ENCODE results near the gene KRT10. TPM values are rescaled to one million over a fixed set of nuclear protein-coding genes. Genes with fewer than 3 reads are reported as not detected.
"Not testable (repeated sequence)": the region's sequence is repeated elsewhere in the genome, so short reads cannot be mapped to it uniquely, and the experiment has no call there.

The KRT10 gene
- total RNA-seq, 1 donor from 2014 or later, result 40.7 TPM

DNA sequence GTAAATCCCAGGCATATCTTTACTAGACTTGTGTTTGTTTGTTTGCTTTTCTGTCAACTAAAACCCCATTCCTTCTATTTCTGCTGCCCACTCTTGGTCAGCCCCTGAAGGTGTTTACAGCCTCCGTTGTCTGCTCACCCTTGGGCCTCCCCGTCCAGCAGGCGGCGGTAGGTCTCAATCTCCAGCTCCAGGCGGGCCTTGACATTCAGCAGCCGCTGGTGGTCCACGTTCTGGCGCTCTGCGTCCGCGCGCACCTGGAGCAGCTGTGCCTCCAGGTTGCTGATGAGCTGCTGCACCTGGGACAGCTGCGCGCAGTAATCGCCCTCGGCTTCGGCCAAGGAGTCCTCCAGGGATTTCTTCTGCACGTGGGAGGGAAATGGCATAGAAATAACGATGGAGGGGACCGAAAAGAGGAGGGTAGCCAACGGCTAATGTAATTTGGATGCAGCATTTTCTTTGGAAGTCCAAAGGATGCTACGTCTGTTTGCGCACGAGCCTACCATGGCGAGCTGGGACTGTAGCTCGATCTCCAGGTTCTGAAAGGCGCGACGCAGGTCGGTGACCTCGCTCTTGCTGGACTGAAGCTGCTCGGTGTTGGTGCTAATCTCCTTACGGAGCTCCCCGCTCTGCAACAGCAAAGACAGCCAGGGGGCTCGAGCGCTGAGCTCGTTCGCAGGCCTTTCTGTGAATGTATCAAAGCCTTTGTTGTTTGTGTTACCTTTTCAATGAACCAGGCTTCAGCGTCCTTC is 40.7 kb upstream of the KRT10 start:
- no peak overlapping the region for H3K27ac Mint-ChIP-seq
- no peak overlapping the region for H3K4me3 Mint-ChIP-seq
- ChIA-PET CTCF (no interaction called here), POLR2A (no interaction called here)
- H3K27me3 Mint-ChIP-seq, result peaks cover 23% of the 10 kb centered on the region
- intact Hi-C loops (cut with micrococcal nuclease), result no loop called here
- H3K4me1 Mint-ChIP-seq, result no peaks in the 10 kb centered on the region
- TF ChIP-seq, protein P1, sequence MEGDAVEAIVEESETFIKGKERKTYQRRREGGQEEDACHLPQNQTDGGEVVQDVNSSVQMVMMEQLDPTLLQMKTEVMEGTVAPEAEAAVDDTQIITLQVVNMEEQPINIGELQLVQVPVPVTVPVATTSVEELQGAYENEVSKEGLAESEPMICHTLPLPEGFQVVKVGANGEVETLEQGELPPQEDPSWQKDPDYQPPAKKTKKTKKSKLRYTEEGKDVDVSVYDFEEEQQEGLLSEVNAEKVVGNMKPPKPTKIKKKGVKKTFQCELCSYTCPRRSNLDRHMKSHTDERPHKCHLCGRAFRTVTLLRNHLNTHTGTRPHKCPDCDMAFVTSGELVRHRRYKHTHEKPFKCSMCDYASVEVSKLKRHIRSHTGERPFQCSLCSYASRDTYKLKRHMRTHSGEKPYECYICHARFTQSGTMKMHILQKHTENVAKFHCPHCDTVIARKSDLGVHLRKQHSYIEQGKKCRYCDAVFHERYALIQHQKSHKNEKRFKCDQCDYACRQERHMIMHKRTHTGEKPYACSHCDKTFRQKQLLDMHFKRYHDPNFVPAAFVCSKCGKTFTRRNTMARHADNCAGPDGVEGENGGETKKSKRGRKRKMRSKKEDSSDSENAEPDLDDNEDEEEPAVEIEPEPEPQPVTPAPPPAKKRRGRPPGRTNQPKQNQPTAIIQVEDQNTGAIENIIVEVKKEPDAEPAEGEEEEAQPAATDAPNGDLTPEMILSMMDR (IDR thresholded peaks at IDR 0.05), result no peak
- DNase-seq, result no peak
- H3K36me3 Mint-ChIP-seq (ENCODE audit: low read depth), result no peaks in the 10 kb centered on the region
- no peaks in the 10 kb centered on the region for H3K9me3 Mint-ChIP-seq
- no peak for ATAC-seq (ENCODE audit: low read depth)

DNA sequence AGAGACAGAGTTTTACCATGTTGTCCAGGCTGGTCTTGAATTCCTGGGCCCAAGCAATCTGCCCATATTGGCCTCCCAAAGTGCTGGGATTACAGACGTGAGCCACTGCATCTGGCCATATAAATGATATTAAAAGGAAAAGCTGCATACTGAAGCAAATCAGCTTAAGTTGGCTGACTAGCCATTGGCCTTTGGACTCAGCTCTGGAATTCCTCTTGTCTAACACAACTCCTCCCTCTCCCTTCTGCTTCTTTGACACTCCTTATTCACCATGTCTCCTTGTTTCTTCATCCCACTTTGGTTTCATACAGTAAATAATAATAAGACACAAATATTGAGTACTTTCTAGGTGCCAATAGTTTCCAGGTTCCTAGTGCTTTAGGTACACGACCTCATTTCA is 37.1 kb upstream of the KRT10 start:
- Mint-ChIP-seq H3K27ac (no peak overlapping the region), H3K27me3 (peaks cover 16% of the 10 kb centered on the region), H3K9me3 (no peaks in the 10 kb centered on the region), H3K4me1 (no peaks in the 10 kb centered on the region), H3K4me3 (no peak overlapping the region), H3K36me3 (ENCODE audit: low read depth) (no peaks in the 10 kb centered on the region)
- CTCF ChIA-PET, result interaction anchor here (1.2 kb wide), 1 partner anchor 803 kb away, joined by 5 read pairs; no protein-coding TSS in a partner anchor
- POLR2A ChIA-PET, result no interaction called here
- TF ChIP-seq, protein P1 (IDR thresholded peaks at IDR 0.05), result no peak
- intact Hi-C loops (cut with micrococcal nuclease), result no loop called here
- no peak for ATAC-seq (ENCODE audit: low read depth)
- DNase-seq, result no peak

DNA sequence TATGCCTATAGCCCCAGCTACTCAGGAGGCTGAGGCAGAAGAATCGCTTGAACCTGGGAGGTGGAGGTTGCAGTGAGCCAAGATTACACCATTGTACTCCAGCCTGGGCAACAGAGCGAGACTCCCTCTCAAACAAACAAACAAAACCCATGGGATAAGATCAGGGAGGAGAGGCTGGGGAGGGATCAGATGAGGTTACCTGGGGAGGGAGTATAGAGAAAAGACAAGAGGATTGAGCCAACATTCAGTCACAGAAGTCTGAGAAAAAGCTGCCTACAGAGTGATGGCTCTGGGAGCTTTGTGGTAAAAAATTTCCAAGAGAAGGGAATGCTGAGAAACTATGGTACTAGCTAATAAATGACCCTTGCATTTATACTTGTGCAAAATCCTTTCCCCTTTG is 36.3 kb upstream of the KRT10 start:
- POLR2A ChIA-PET; H3K27ac Mint-ChIP-seq; H3K9me3 Mint-ChIP-seq; CTCF ChIA-PET; intact Hi-C loops (cut with micrococcal nuclease); H3K4me3 Mint-ChIP-seq; H3K36me3 Mint-ChIP-seq (ENCODE audit: low read depth); ATAC-seq (ENCODE audit: low read depth); DNase-seq; H3K4me1 Mint-ChIP-seq: not testable (repeated sequence)
- H3K27me3 Mint-ChIP-seq, result peaks cover 16% of the 10 kb centered on the region

DNA sequence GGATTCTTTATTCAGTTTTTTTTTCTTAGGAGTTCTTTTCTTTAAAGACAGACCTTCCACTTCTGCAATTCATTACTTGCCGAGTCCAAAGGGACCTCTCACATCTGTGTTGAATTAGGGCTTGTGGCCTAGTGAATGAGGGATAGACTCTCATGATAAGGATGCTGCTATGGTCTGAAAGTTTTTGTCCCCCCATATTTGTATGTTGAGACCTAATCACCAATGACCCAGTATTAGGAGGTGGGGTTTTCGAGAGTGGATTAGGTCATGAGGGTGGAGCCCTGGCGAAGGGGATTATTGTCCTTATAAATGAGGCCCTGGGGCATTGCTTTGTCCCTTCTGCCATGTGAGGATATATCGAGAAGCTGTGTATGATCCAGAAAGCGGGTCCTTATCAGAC is 35.1 kb upstream of the KRT10 start:
- CTCF ChIA-PET, result interaction anchor here (0.6 to 2.9 kb wide), 6 partner anchors 50 to 838 kb away, joined by 3 to 18 read pairs (median 4); no protein-coding TSS in a partner anchor
- ATAC-seq (ENCODE audit: low read depth) (no peak), DNase-seq (no peak)
- H3K27me3 Mint-ChIP-seq, result peaks cover 17% of the 10 kb centered on the region
- no peaks in the 10 kb centered on the region for H3K36me3 Mint-ChIP-seq (ENCODE audit: low read depth)
- POLR2A ChIA-PET, result interaction anchor here (0.6 kb wide), 1 partner anchor 805 kb away, joined by 3 read pairs; no protein-coding TSS in a partner anchor
- H3K27ac Mint-ChIP-seq, result no peak overlapping the region
- no peak overlapping the region for H3K4me3 Mint-ChIP-seq
- intact Hi-C loops (cut with micrococcal nuclease), result loop anchor here (1.0 to 2.0 kb wide), 3 partner anchors 691 to 805 kb away; no protein-coding TSS in a partner anchor
- TF ChIP-seq, protein P1 (IDR thresholded peaks at IDR 0.05), result no peak
- no peaks in the 10 kb centered on the region for H3K4me1 Mint-ChIP-seq
- no peaks in the 10 kb centered on the region for H3K9me3 Mint-ChIP-seq

DNA sequence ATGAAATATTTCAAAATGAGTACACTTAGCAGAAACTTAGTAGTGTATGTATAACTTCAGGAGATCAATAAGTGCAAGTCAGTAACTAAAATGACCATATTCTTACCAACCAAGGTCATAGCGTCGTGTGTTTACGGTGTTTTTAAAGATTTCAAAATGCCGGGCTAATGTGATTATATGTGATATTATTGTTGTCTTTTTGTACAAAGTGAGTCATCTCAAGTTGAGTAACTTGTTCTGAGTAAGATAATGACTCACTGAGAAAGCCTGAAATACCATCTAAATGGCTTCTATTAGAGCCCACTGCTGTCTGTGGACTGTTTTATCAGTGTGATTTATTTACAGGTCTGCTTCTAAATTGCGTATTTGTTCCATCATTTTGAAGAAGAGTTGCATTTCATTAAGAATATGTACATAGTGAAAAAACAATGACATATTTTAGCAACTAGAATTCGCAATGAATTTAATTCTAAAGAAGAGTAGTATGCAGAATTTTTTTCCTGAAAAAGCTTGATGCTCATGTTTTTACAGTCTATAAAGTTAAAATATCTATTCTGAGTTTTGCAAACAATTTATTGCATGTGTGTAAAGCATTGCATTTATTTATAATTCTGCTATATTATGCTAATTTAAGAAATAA is 31.9 kb upstream of the KRT10 start:
- POLR2A ChIA-PET, result no interaction called here
- TF ChIP-seq, protein P1 (IDR thresholded peaks at IDR 0.05), result no peak
- intact Hi-C loops (cut with micrococcal nuclease), result loop anchor here (5.0 kb wide), 1 partner anchor 173 kb away; the partner anchor contains the start of gene KRTAP1-5
- H3K36me3 Mint-ChIP-seq (ENCODE audit: low read depth), result no peaks in the 10 kb centered on the region
- DNase-seq (no peak), ATAC-seq (ENCODE audit: low read depth) (no peak)
- no peak overlapping the region for H3K27ac Mint-ChIP-seq
- CTCF ChIA-PET, result no interaction called here
- H3K4me3 Mint-ChIP-seq, result no peak overlapping the region
- no peaks in the 10 kb centered on the region for H3K9me3 Mint-ChIP-seq
- no peaks in the 10 kb centered on the region for H3K4me1 Mint-ChIP-seq
- peaks cover 20% of the 10 kb centered on the region for H3K27me3 Mint-ChIP-seq
